Middle frontal gyrus (tissue), 1 donor: Measurements from ENCODE around the gene FAM53B.

Experiments used
- DNase-seq: peaks from one replicate; pipeline ENCODE4 v3.0.0-alpha.2; 2015; ENCODE audit warnings: low spot score; ENCODE audit errors: extremely low spot score

FAM53B gene

GRCh38 chr10:124665091-124665490, 79.1 kb downstream of the FAM53B start:
- DNase-seq, result no peak

- no peak for DNase-seq
These were observed 80.3 kb downstream of the FAM53B start for GRCh38 chr10:124663766-124664360.

GRCh38 chr10:124663228-124663627, 81.0 kb downstream of the FAM53B start:
- no peak for DNase-seq

- DNase-seq, result no peak
These were observed 82.5 kb downstream of the FAM53B start for GRCh38 chr10:124661660-124662180.

- DNase-seq, result no peak
These were observed 83.6 kb downstream of the FAM53B start for GRCh38 chr10:124660404-124661125.

- DNase-seq, result no peak
These were observed 84.8 kb downstream of the FAM53B start for GRCh38 chr10:124659380-124659779.

- DNase-seq, result no peak
These were observed 85.5 kb downstream of the FAM53B start for GRCh38 chr10:124658591-124659242.

- no peak for DNase-seq
These were observed 86.4 kb downstream of the FAM53B start for GRCh38 chr10:124657806-124658205.

- no peak for DNase-seq
These were observed 87.6 kb downstream of the FAM53B start for GRCh38 chr10:124656541-124656940.

GRCh38 chr10:124656113-124656490, 88.1 kb downstream of the FAM53B start:
- DNase-seq, result no peak

- DNase-seq, result no peak
These were observed 88.7 kb downstream of the FAM53B start for GRCh38 chr10:124655191-124656112.

GRCh38 chr10:124654686-124655085, 89.5 kb downstream of the FAM53B start:
- no peak for DNase-seq

- DNase-seq, result no peak
These were observed 90.1 kb downstream of the FAM53B start for GRCh38 chr10:124653811-124654651.

GRCh38 chr10:124653311-124653710, 90.9 kb downstream of the FAM53B start:
- no peak for DNase-seq

- no peak for DNase-seq
These were observed 91.5 kb downstream of the FAM53B start for GRCh38 chr10:124652701-124653100.

- DNase-seq, result no peak
These were observed 92.0 kb downstream of the FAM53B start for GRCh38 chr10:124652200-124652599.

GRCh38 chr10:124651402-124651891, 92.7 kb downstream of the FAM53B start:
- DNase-seq, result no peak

- no peak for DNase-seq
These were observed 93.3 kb downstream of the FAM53B start for GRCh38 chr10:124650820-124651401.

- no peak for DNase-seq
These were observed 93.9 kb downstream of the FAM53B start for GRCh38 chr10:124650263-124650662.

- no peak for DNase-seq
These were observed 95.0 kb downstream of the FAM53B start for GRCh38 chr10:124649214-124649613.
